Panc1 (cell line): ENCODE data around the gene RRP1. TPM values are rescaled to one million over a fixed set of nuclear protein-coding genes. Genes with fewer than 3 reads are reported as not detected.

Experiments used
- ATAC-seq: fragments of 200-7000 bp; cut with Tn5 transposase; 2 replicates; pipeline ENCODE4 v1.9.1; 2020; ENCODE audit warnings: mild to moderate bottlenecking, moderate library complexity
- BruUV-seq: library from RNA; stranded (reverse); fragments of 400-500 nt; replicated peaks from 2 replicates; lab custom pipeline; 2021; lab: Mats Ljungman, UMichigan
- CTCF ChIA-PET: fragments of 300-600 bp; sonication (Branson Sonifier 250); formaldehyde crosslinking; loops from one replicate; lab custom pipeline; 2022; ENCODE audit warnings: antibody characterized with exemption; lab: Charles Lee
- POLR2A ChIA-PET: fragments of 300-600 bp; sonication (Branson Sonifier 250); formaldehyde crosslinking; loops from one replicate; lab custom pipeline; 2022; ENCODE audit warnings: antibody characterized with exemption; lab: Charles Lee
- DNase-seq: peaks from one replicate; pipeline ENCODE4 v3.0.0-alpha.2; 2010; ENCODE audit warnings: low read depth, low spot score
- H3K27ac ChIP-seq: 2 replicates; pipeline ENCODE4 v1.5.1; 2011; ENCODE audit warnings: mild to moderate bottlenecking, low read length, inconsistent platforms
- H3K27me3 ChIP-seq: fragments of 200-500 bp; sonication (Bioruptor generic); 2 replicates; pipeline ENCODE4 v1.6.0; 2014; ENCODE audit warnings: low read length, inconsistent platforms; ENCODE audit not compliant: control insufficient read depth, insufficient read depth
- H3K36me3 ChIP-seq: fragments of 200-500 bp; sonication (Bioruptor generic); 2 replicates; pipeline ENCODE4 v1.5.1; 2014; ENCODE audit warnings: inconsistent platforms, mild to moderate bottlenecking, low read length, moderate library complexity; ENCODE audit not compliant: control insufficient read depth, insufficient read depth
- H3K4me1 ChIP-seq: 2 replicates; pipeline ENCODE4 v1.5.1; 2011; ENCODE audit warnings: inconsistent platforms, mild to moderate bottlenecking, low read length, moderate library complexity; ENCODE audit not compliant: control insufficient read depth, insufficient read depth
- H3K4me3 ChIP-seq, 2 experiments: 2 replicates each; pipeline ENCODE4 v1.5.1; 2011 to 2012; ENCODE audit warnings: low read depth in 2 of 2, low read length in 2 of 2, mild to moderate bottlenecking in 2 of 2, inconsistent platforms in 1 of 2, moderate library complexity in 1 of 2
- H3K9me3 ChIP-seq: fragments of 200-500 bp; sonication (Bioruptor generic); 2 replicates; pipeline ENCODE4 v1.5.1; 2014; ENCODE audit warnings: low read depth, mild to moderate bottlenecking, inconsistent platforms, low read length, moderate library complexity; ENCODE audit not compliant: control insufficient read depth, insufficient read depth
- CTCF ChIP-seq: fragments of 450-650 bp; IDR thresholded peaks from 2 replicates; pipeline ENCODE4 v1.5.1; 2017; ENCODE audit warnings: mild to moderate bottlenecking
- POLR2AphosphoS5 ChIP-seq: IDR thresholded peaks from 2 replicates; pipeline ENCODE4 v1.6.1; 2012; ENCODE audit warnings: mild to moderate bottlenecking, low read depth, low read length, moderate library complexity
- REST ChIP-seq, 2 experiments: IDR thresholded peaks; 2 replicates each; pipeline ENCODE4 v1.6.1; 2011 to 2012; ENCODE audit warnings: low read depth in 2 of 2, control low read depth in 1 of 2, low read length in 1 of 2, mild to moderate bottlenecking in 1 of 2, moderate library complexity in 1 of 2; ENCODE audit not compliant: insufficient read depth in 1 of 2
- SIN3A ChIP-seq: IDR thresholded peaks from 2 replicates; pipeline ENCODE4 v1.6.1; 2012; ENCODE audit warnings: low read depth, mild to moderate bottlenecking, low read length, moderate library complexity, borderline replicate concordance; ENCODE audit not compliant: insufficient read depth
- TCF7L2 ChIP-seq: IDR thresholded peaks from 2 replicates; pipeline ENCODE4 v1.6.1; 2011; ENCODE audit warnings: mild to moderate bottlenecking, low read depth, low read length, inconsistent platforms
- in situ Hi-C: cut with HindIII; loops from 2 replicates; pipeline ENCODE4 v1.10.0; 2016; ENCODE audit warnings: low sequenced_read_pairs, low pct_unique_long_range_greater_than_20kb
- intact Hi-C: fragments of 100-400 bp; cut with micrococcal nuclease; formaldehyde crosslinking; loops from one replicate; pipeline ENCODE4 v1.10.0; 2022; ENCODE audit not compliant: unreplicated experiment
- total RNA-seq: library from RNA; stranded (reverse); gene quantifications from one replicate; pipeline ENCODE4 v1.2.1, GENCODE V29; 2021; ENCODE audit not compliant: unreplicated experiment

RRP1 gene
- total RNA-seq, 1 experiment from 2014 or later, result 41.8 TPM

GRCh38 chr21:43835861-43836260 is 46.5 kb downstream of the RRP1 start:
- Histone ChIP-seq H3K4me3 (no peak overlapping the region), H3K27ac (no peak overlapping the region), H3K36me3 (no peaks in the 10 kb centered on the region), H3K27me3 (no peaks in the 10 kb centered on the region), H3K4me1 (no peaks in the 10 kb centered on the region), H3K9me3 (no peaks in the 10 kb centered on the region)
- TF ChIP-seq TCF7L2 (no peak), POLR2AphosphoS5 (no peak), CTCF (no peak), REST (IDR thresholded peaks at IDR 0.05; ENCODE audit: insufficient read depth in 1 of 2, low read depth in 2 of 2, low read length in 1 of 2) (no peak), SIN3A (no peak)
- in situ Hi-C loops, result no loop called here
- no peak for ATAC-seq
- no TSS peak for BruUV-seq
- ChIA-PET POLR2A (no interaction called here), CTCF (no interaction called here)
- DNase-seq, result no peak
- intact Hi-C loops, result no loop called here

- TF ChIP-seq CTCF (no peak), REST (IDR thresholded peaks at IDR 0.05; ENCODE audit: insufficient read depth in 1 of 2, low read depth in 2 of 2, low read length in 1 of 2) (no peak), TCF7L2 (no peak), POLR2AphosphoS5 (no peak), SIN3A (no peak)
- no peaks in the 10 kb centered on the region for H3K9me3 ChIP-seq
- H3K27me3 ChIP-seq, result no peaks in the 10 kb centered on the region
- ATAC-seq, result no peak
- DNase-seq, result no peak
- no TSS peak for BruUV-seq
- no peaks in the 10 kb centered on the region for H3K36me3 ChIP-seq
- H3K4me3 ChIP-seq, result no peak overlapping the region
- POLR2A ChIA-PET, result no interaction called here
- in situ Hi-C loops, result no loop called here
- no peak overlapping the region for H3K27ac ChIP-seq
- H3K4me1 ChIP-seq, result no peaks in the 10 kb centered on the region
- CTCF ChIA-PET, result no interaction called here
- intact Hi-C loops, result no loop called here
These were observed 47.2 kb downstream of the RRP1 start for GRCh38 chr21:43836616-43837015.
